ENCODE results near the gene HOXB9.

GRCh38 chr17:48571826-48572417 lies 54.2 kb downstream of the HOXB9 start:
- TF ChIP-seq, protein P1, sequence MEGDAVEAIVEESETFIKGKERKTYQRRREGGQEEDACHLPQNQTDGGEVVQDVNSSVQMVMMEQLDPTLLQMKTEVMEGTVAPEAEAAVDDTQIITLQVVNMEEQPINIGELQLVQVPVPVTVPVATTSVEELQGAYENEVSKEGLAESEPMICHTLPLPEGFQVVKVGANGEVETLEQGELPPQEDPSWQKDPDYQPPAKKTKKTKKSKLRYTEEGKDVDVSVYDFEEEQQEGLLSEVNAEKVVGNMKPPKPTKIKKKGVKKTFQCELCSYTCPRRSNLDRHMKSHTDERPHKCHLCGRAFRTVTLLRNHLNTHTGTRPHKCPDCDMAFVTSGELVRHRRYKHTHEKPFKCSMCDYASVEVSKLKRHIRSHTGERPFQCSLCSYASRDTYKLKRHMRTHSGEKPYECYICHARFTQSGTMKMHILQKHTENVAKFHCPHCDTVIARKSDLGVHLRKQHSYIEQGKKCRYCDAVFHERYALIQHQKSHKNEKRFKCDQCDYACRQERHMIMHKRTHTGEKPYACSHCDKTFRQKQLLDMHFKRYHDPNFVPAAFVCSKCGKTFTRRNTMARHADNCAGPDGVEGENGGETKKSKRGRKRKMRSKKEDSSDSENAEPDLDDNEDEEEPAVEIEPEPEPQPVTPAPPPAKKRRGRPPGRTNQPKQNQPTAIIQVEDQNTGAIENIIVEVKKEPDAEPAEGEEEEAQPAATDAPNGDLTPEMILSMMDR (IDR thresholded peaks at IDR 0.05; ENCODE audit: insufficient read depth, low read depth, low read length), result no peak
- TF ChIP-seq EZH2 (IDR thresholded peaks at IDR 0.05; ENCODE audit: insufficient read depth, low read length), result no peak

Measured in astrocyte (in vitro differentiated cells and primary cell).